H1 (cell line): ENCODE results near the gene MKI67. TPM values are rescaled to one million over a fixed set of nuclear protein-coding genes. Genes with fewer than 3 reads are reported as not detected.

Source experiments
- CTCF ChIA-PET: fragments of 300-600 bp; sonication (Branson Sonifier 250); formaldehyde crosslinking; loops from one replicate; lab custom pipeline; 2021; ENCODE audit not compliant: partially characterized antibody; lab: Charles Lee
- POLR2A ChIA-PET: fragments of 300-600 bp; sonication (Branson Sonifier 250); formaldehyde crosslinking; loops from one replicate; lab custom pipeline; 2021; ENCODE audit warnings: inconsistent platforms; ENCODE audit not compliant: partially characterized antibody; lab: Charles Lee
- DNase-seq, 2 experiments: peaks; one replicate each; pipeline versions ENCODE4 v3.0.0 to v3.0.0-alpha.2; 2010 to 2022; ENCODE audit warnings: low spot score in 2 of 2, low read depth in 1 of 2, mixed read lengths in 1 of 2
- FAIRE-seq: peaks from 2 replicates; lab custom pipeline; 2011; peaks lifted over from hg19 to GRCh38; lab: Jason Lieb, UNC
- H2AFZ ChIP-seq: 2 replicates; pipeline ENCODE4 v1.8.1; 2012; ENCODE audit warnings: low read length, inconsistent platforms
- H2AK5ac ChIP-seq: 2 replicates; pipeline ENCODE4 v1.6.1; 2013; ENCODE audit warnings: low read depth, low read length
- H2BK120ac ChIP-seq: replicated peaks from 2 replicates; pipeline ENCODE3; 2013; ENCODE audit warnings: low read depth, low read length, inconsistent platforms
- H2BK12ac ChIP-seq: 2 replicates; pipeline ENCODE4 v1.6.1; 2013; ENCODE audit warnings: low read depth, low read length
- H2BK15ac ChIP-seq: 2 replicates; pipeline ENCODE4 v1.6.1; 2013; ENCODE audit warnings: low read length
- H2BK20ac ChIP-seq: 2 replicates; pipeline ENCODE4 v1.6.1; 2013; ENCODE audit warnings: low read length
- H2BK5ac ChIP-seq: 2 replicates; pipeline ENCODE4 v1.6.1; 2013; ENCODE audit warnings: low read depth, low read length
- H3K14ac ChIP-seq: 2 replicates; pipeline ENCODE4 v1.6.1; 2013; ENCODE audit warnings: inconsistent platforms; ENCODE audit not compliant: insufficient read length
- H3K18ac ChIP-seq: 2 replicates; pipeline ENCODE4 v1.6.1; 2013; ENCODE audit warnings: low read length; ENCODE audit errors: extremely low read depth
- H3K23ac ChIP-seq: 2 replicates; pipeline ENCODE4 v1.6.1; 2013; ENCODE audit warnings: inconsistent platforms; ENCODE audit not compliant: insufficient read length
- H3K23me2 ChIP-seq: 2 replicates; pipeline ENCODE4 v1.6.1; 2013; ENCODE audit warnings: low read depth, low read length
- H3K27ac ChIP-seq: 2 replicates; pipeline ENCODE4 v1.6.1; 2011; ENCODE audit warnings: low read depth, low read length, inconsistent platforms
- H3K27me3 ChIP-seq, 4 experiments: replicated peaks in 1 of 4; 1 replicate in 1 of 4; 2 replicates in 3 of 4; pipeline versions ENCODE4 v1.6.1 to v1.8.1; 2011 to 2013; ENCODE audit warnings: low read length in 3 of 4, mild to moderate bottlenecking in 3 of 4, inconsistent platforms in 2 of 4, mixed read lengths in 2 of 4, moderate library complexity in 1 of 4; ENCODE audit not compliant: control insufficient read depth in 3 of 4, insufficient read depth in 3 of 4; ENCODE audit errors: extremely low read depth in 1 of 4
- H3K36me3 ChIP-seq, 4 experiments: 2 replicates each; pipeline versions ENCODE4 v1.6.1 to v1.8.1; 2011 to 2013; ENCODE audit warnings: mild to moderate bottlenecking in 4 of 4, low read length in 3 of 4, moderate library complexity in 2 of 4, control low read depth in 1 of 4, inconsistent platforms in 1 of 4; ENCODE audit not compliant: insufficient read depth in 4 of 4, control insufficient read depth in 2 of 4
- H3K4ac ChIP-seq: replicated peaks from 2 replicates; pipeline ENCODE3; 2013; ENCODE audit warnings: low read length, low read depth, mixed read lengths, inconsistent platforms; ENCODE audit not compliant: insufficient read length
- H3K4me1 ChIP-seq, 4 experiments: replicated peaks in 1 of 4; 1 replicate in 1 of 4; 2 replicates in 3 of 4; pipeline versions ENCODE4 v1.6.1 to v1.8.1; 2011 to 2013; ENCODE audit warnings: low read length in 3 of 4, inconsistent platforms in 2 of 4, mixed read lengths in 1 of 4; ENCODE audit not compliant: insufficient read depth in 4 of 4, control insufficient read depth in 3 of 4
- H3K4me2 ChIP-seq, 2 experiments: 2 replicates each; pipeline versions ENCODE4 v1.6.1 to v1.8.1; 2011 to 2013; ENCODE audit warnings: low read depth in 2 of 2, low read length in 2 of 2, control low read depth in 1 of 2, inconsistent platforms in 1 of 2, mild to moderate bottlenecking in 1 of 2; ENCODE audit not compliant: insufficient read depth in 1 of 2
- H3K4me3 ChIP-seq, 4 experiments: fragments of 200-600, 300-600 bp in 1 of 4; sonication (generic), shearing (Covaris generic), sonication (Bioruptor Twin) in 1 of 4; 2 replicates each; pipeline versions ENCODE4 v1.5.1 to v1.8.1; 2011 to 2016; ENCODE audit warnings: low read length in 4 of 4, low read depth in 3 of 4, control low read depth in 2 of 4, inconsistent platforms in 2 of 4, mild to moderate bottlenecking in 2 of 4, mixed read lengths in 1 of 4, moderate library complexity in 1 of 4; ENCODE audit not compliant: insufficient read depth in 2 of 4; ENCODE audit errors: extremely low read depth in 1 of 4
- H3K56ac ChIP-seq: replicated peaks from 2 replicates; pipeline ENCODE3; 2013; ENCODE audit warnings: low read depth, mild to moderate bottlenecking, mixed read lengths, low read length, inconsistent platforms; ENCODE audit not compliant: insufficient read length
- H3K79me1 ChIP-seq: 2 replicates; pipeline ENCODE4 v1.6.1; 2013; ENCODE audit warnings: low read depth, low read length, control low read depth
- H3K79me2 ChIP-seq, 2 experiments: 2 replicates each; pipeline versions ENCODE4 v1.6.1 to v1.8.1; 2012 to 2013; ENCODE audit warnings: low read length in 2 of 2, mild to moderate bottlenecking in 2 of 2, inconsistent platforms in 1 of 2; ENCODE audit not compliant: insufficient read depth in 2 of 2, control insufficient read depth in 1 of 2
- H3K9ac ChIP-seq, 4 experiments: replicated peaks in 1 of 4; 1 replicate in 1 of 4; 2 replicates in 3 of 4; pipeline versions ENCODE4 v1.6.1 to v1.8.1; 2011 to 2013; ENCODE audit warnings: low read depth in 3 of 4, low read length in 3 of 4, control low read depth in 2 of 4, mild to moderate bottlenecking in 2 of 4, moderate library complexity in 2 of 4, inconsistent platforms in 1 of 4; ENCODE audit errors: extremely low read depth in 1 of 4
- H3K9me3 ChIP-seq, 2 experiments: 2 replicates each; pipeline versions ENCODE4 v1.6.1 to v1.8.1; 2012 to 2013; ENCODE audit warnings: mild to moderate bottlenecking in 2 of 2, moderate library complexity in 2 of 2, control low read depth in 1 of 2, inconsistent platforms in 1 of 2, low read depth in 1 of 2, low read length in 1 of 2, mixed read lengths in 1 of 2; ENCODE audit not compliant: insufficient read depth in 2 of 2
- H4K20me1 ChIP-seq, 2 experiments: replicated peaks in 1 of 2; 2 replicates each; pipeline versions ENCODE3 to v1.8.1; 2011 to 2013; ENCODE audit warnings: inconsistent platforms in 2 of 2, low read length in 2 of 2, mild to moderate bottlenecking in 1 of 2; ENCODE audit not compliant: insufficient read depth in 2 of 2, control insufficient read depth in 1 of 2
- H4K5ac ChIP-seq: 2 replicates; pipeline ENCODE4 v1.6.1; 2013; ENCODE audit warnings: low read length, low read depth, mixed read lengths, inconsistent platforms; ENCODE audit not compliant: insufficient read length
- H4K8ac ChIP-seq: 2 replicates; pipeline ENCODE4 v1.8.0; 2013; ENCODE audit warnings: mild to moderate bottlenecking, moderate library complexity, low read length, inconsistent platforms; ENCODE audit not compliant: insufficient read depth; ENCODE audit errors: extremely low read depth
- H4K91ac ChIP-seq: replicated peaks from 2 replicates; pipeline ENCODE3; 2013; ENCODE audit warnings: low read length, mixed read lengths, inconsistent platforms; ENCODE audit not compliant: insufficient read length
- ASH2L ChIP-seq: fragments of 200-600, 300-600 bp; sonication (generic); IDR thresholded peaks from one replicate; pipeline ENCODE4 v1.7.1; 2017; ENCODE audit warnings: low read length
- BCL11A ChIP-seq, 2 experiments: IDR thresholded peaks; one replicate each; pipeline ENCODE4 v1.6.1; 2011; ENCODE audit warnings: low read depth in 2 of 2, low read length in 2 of 2, mild to moderate bottlenecking in 2 of 2
- NANOG ChIP-seq: IDR thresholded peaks from 2 replicates; pipeline ENCODE4 v1.6.1; 2011; ENCODE audit warnings: low read length, low read depth, mild to moderate bottlenecking, inconsistent platforms; ENCODE audit not compliant: insufficient read depth, poor library complexity, severe bottlenecking
- POU5F1 ChIP-seq: IDR thresholded peaks from 2 replicates; pipeline ENCODE4 v1.6.1; 2011; ENCODE audit warnings: low read depth, mild to moderate bottlenecking, low read length, moderate library complexity
- RFX5 ChIP-seq: IDR thresholded peaks from 2 replicates; pipeline ENCODE4 v1.6.1; 2011; ENCODE audit warnings: low read depth, low read length, improper control_type of control experiment, borderline replicate concordance
- RXRA ChIP-seq: IDR thresholded peaks from 2 replicates; pipeline ENCODE4 v1.6.1; 2011; ENCODE audit warnings: low read depth, mild to moderate bottlenecking, low read length, moderate library complexity; ENCODE audit not compliant: insufficient read depth
- SIN3A ChIP-seq, 2 experiments: IDR thresholded peaks in 1 of 2; conservative IDR thresholded peaks in 1 of 2; 2 replicates each; pipeline ENCODE4 v1.6.1; 2011 to 2012; ENCODE audit warnings: low read length in 2 of 2, improper control_type of control experiment in 1 of 2, low read depth in 1 of 2, mild to moderate bottlenecking in 1 of 2
- SP2 ChIP-seq: IDR thresholded peaks from 2 replicates; pipeline ENCODE4 v1.6.1; 2012; ENCODE audit warnings: mild to moderate bottlenecking, low read length, inconsistent platforms
- SUZ12 ChIP-seq: fragments of 200-600 bp; sonication (generic); IDR thresholded peaks from 2 replicates; pipeline ENCODE4 v1.6.1; 2012; ENCODE audit warnings: mild to moderate bottlenecking, inconsistent platforms, low read length, moderate library complexity, mixed read lengths
- TAF7 ChIP-seq: optimal IDR thresholded peaks from 2 replicates; pipeline ENCODE3; 2011; ENCODE audit warnings: low read depth, mild to moderate bottlenecking, inconsistent platforms, low read length, moderate library complexity, borderline replicate concordance
- TCF12 ChIP-seq: IDR thresholded peaks from 2 replicates; pipeline ENCODE4 v1.6.1; 2011; ENCODE audit warnings: low read depth, mild to moderate bottlenecking, low read length
- ZNF274 ChIP-seq: IDR thresholded peaks from 2 replicates; pipeline ENCODE4 v1.7.0; 2012; ENCODE audit warnings: low read length, borderline replicate concordance; ENCODE audit errors: extremely low read depth
- WGBS, 2 experiments: shearing (Covaris generic) in 1 of 2; methylation state at CpG; one replicate each; pipeline versions ENCODE4 v1.1.6 to v1.1.7; 2013 to 2015; ENCODE audit warnings: low lambda C conversion rate in 2 of 2, mixed read lengths in 2 of 2, inconsistent platforms in 1 of 2, low coverage in 1 of 2, missing lambda C conversion rate in 1 of 2; ENCODE audit not compliant: insufficient replicate concordance in 2 of 2, insufficient coverage in 1 of 2, insufficient read length in 1 of 2; ENCODE audit errors: extremely low coverage in 1 of 2, missing lambda C conversion rate in 1 of 2; 5-methylcytosine and 5-hydroxymethylcytosine counted together
- polyA plus RNA-seq, 7 experiments: library from polyadenylated mRNA; depleted of rRNA in 3 of 7; stranded (reverse) in 5 of 7; unstranded in 2 of 7; fragments of >200 nt in 5 of 7; fragments of 200-250 nt in 2 of 7; gene quantifications; 1 replicate in 5 of 7; 2 replicates in 1 of 7; 4 replicates in 1 of 7; pipeline versions ENCODE4 v1.2.1 to v1.2.3, GENCODE V29; 2011 to 2013; ENCODE audit warnings: missing spikeins in 2 of 7, mixed read lengths in 2 of 7
- total RNA-seq: library from RNA; stranded (reverse); fragmentation: NEBNext Ultra II Directional; extraction: Animal tissue kit (Norgen Biotek cat#: 25700); gene quantifications from 2 replicates; pipeline ENCODE4 v1.2.1, GENCODE V29; 2021

The MKI67 gene
- total and polyA plus RNA-seq, 2 of the 8 experiments (the other 6 are each of a cell fraction or from before 2014, with no cell fraction given), result 15.8 to 85.1 TPM

DNA sequence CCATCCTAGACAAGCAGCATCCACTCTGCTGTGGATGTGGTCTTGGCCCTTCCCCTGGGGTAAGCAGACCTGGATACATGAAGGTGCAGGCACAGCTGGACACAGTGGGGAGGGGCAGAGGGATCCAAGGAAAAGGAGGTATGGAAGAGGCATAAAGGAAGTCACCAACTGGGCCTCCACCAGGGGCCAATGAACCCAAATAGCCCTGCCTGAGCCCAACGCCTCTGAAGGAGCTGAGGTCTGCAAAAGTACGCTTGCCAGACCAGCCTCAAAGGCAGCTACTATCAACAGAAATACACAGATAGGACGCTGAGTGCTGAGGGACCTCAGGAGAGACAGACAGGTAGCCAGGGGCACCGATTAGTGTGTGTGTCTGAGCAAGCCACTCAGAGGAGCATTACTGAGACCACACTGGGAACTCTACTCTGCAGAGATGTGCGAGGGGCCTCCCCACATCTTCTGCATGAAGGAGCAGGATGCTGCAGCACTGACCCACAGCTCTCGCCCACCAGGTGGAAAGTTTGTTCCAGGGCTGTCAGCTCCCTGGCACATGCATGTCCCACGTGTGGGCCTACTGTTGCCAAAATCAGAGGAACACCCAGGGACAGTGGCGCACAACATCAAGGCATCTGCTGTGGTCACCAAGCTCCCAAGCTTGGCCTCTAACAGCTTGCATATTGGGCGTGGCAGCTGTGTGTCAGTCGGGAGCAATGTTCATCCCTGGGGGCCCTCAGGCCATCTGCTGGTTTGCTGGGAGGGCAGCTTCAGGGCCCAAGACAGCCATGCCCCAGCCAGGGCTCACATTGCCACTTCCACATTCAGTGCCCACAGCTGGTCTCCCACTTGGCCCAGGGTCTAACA, 40.0 kb downstream of the MKI67 start:
- no peak overlapping the region for H3K9ac ChIP-seq
- H3K14ac ChIP-seq, result no peak overlapping the region
- H3K56ac ChIP-seq, result no peak overlapping the region
- no peaks in the 10 kb centered on the region for H3K79me1 ChIP-seq
- no peaks in the 10 kb centered on the region for H3K79me2 ChIP-seq
- WGBS, 2 experiments, result 84% methylated on average over 10 of the region's 10 CpGs; no CpG with 5 or more reads in 1 of the 2 experiments
- peaks cover 8 to 21% (median 11%) of the 10 kb centered on the region in 4 experiments; a peak in 6 of 7 replicates for H3K4me1 ChIP-seq
- ChIA-PET CTCF (interaction anchor here (0.6 to 1.5 kb wide), 6 partner anchors 9 to 180 kb away, joined by 3 to 6 read pairs (median 4); partner anchors contain the start of genes MKI67 and PTPRE), POLR2A (no interaction called here)
- H2BK5ac ChIP-seq, result no peak overlapping the region
- H3K36me3 ChIP-seq, result no peaks in the 10 kb centered on the region
- peak overlapping the region; percentile 36; the same call in 1 of the 2 replicates for H2BK15ac ChIP-seq
- no peak overlapping the region for H3K4me3 ChIP-seq
- no peak for DNase-seq
- no peaks in the 10 kb centered on the region for H4K20me1 ChIP-seq
- no peak overlapping the region for H3K4ac ChIP-seq
- H4K91ac ChIP-seq, result peak overlapping the region; percentile 2
- no peak for FAIRE-seq
- H2BK120ac ChIP-seq, result no peak overlapping the region
- H2BK20ac ChIP-seq, result 0 out of 2 replicates have a peak overlapping the region, but pooled peaks have one; percentile 3
- no peak overlapping the region for H4K8ac ChIP-seq
- no peak overlapping the region for H3K4me2 ChIP-seq
- no peak overlapping the region for H2AK5ac ChIP-seq
- H2AFZ ChIP-seq, result no peak overlapping the region
- H3K27ac ChIP-seq, result no peak overlapping the region
- H3K9me3 ChIP-seq, result no peaks in the 10 kb centered on the region
- no peaks in the 10 kb centered on the region for H3K23me2 ChIP-seq
- H3K27me3 ChIP-seq, result no peaks in the 10 kb centered on the region
- H3K23ac ChIP-seq, result no peak overlapping the region
- no peak overlapping the region; the same call in 1 of the 2 replicates for H3K18ac ChIP-seq
- H4K5ac ChIP-seq, result peak overlapping the region; percentile 30
- peak overlapping the region; percentile 6; the same call in 1 of the 2 replicates for H2BK12ac ChIP-seq
- TF ChIP-seq BCL11A (IDR thresholded peaks at IDR 0.05; ENCODE audit: low read depth in 2 of 2, low read length in 2 of 2) (no peak), SIN3A (conservative IDR thresholded peaks at IDR 0.05 in 1 of 2, IDR thresholded peaks at IDR 0.05 in 1 of 2; ENCODE audit: low read depth in 1 of 2, low read length in 2 of 2) (no peak), RXRA (no peak), SUZ12 (no peak), RFX5 (no peak), ASH2L (no peak), ZNF274 (no peak), TAF7 (no peak), POU5F1 (no peak), SP2 (no peak), TCF12 (no peak), NANOG (no peak)
